ENCODE measurements around the gene KCNH3.
"Not testable (repeated sequence)": the region's sequence is repeated elsewhere in the genome, so short reads cannot be mapped to it uniquely, and the experiment has no call there.

Gene KCNH3

DNA sequence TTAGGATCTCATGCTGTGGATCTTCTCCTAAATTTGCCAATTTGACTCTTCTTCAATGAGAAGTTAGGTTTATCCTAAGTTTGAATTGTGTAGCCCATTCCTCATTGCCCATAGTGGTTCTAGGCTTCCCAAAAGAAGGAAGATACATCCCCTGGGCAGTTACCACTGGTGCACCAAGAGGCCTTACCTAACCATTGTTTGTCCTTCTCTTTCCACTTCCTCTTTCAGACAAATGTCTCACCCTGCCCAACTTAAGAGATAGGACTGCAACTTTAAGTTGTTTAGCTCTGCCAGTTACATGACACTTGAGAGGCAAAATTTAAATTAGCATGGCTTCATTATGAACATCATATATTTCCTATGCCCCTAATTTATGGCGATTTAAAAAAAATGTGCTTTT, 9.4 kb upstream of the KCNH3 start:
- DNase-seq (ENCODE audit: low read depth in 1 of 2, low spot score in 1 of 2) = peak; percentile 47 to 64
- no peak overlapping the region for H3K27ac ChIP-seq (replicated peaks)
- TF ChIP-seq GABPA (IDR thresholded peaks at IDR 0.05; ENCODE audit: low read depth) (no peak), SPI1 (IDR thresholded peaks at IDR 0.05; ENCODE audit: borderline replicate concordance, low read depth) (peak; percentile 99)
- H3K4me3 ChIP-seq (replicated peaks; ENCODE audit: insufficient read depth, low read length) = no peak overlapping the region
- H3K27me3 ChIP-seq (ENCODE audit: insufficient read depth, poor library complexity, severe bottlenecking) = no peaks in the 10 kb centered on the region

DNA sequence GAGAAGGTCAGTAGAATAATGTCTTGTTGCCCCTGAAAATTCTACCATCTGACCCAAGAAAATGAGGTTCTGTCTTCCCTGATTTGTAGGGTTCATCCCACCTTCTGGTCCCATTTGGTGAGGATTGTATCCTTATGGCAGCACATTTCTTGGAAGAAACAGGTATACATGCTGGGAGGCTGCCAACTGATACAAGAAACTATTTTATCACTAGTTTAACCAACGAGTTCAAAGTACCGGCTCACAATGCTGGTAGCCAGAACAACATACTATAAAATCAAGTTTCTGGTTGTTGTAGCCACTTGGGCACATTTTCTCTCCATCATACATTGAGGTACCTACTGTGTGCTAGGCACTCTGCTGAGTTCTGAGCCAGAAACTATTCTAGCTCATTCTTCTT, 7.1 kb upstream of the KCNH3 start:
- DNase-seq (ENCODE audit: low read depth in 1 of 2, low spot score in 1 of 2) = no peak
- Histone ChIP-seq H3K27me3 (ENCODE audit: insufficient read depth, poor library complexity, severe bottlenecking) (no peaks in the 10 kb centered on the region), H3K4me3 (replicated peaks; ENCODE audit: insufficient read depth, low read length) (no peak overlapping the region), H3K27ac (replicated peaks) (no peak overlapping the region)
- TF ChIP-seq POLR2AphosphoS5 (IDR thresholded peaks at IDR 0.05; ENCODE audit: low read depth) (no peak), SPI1 (IDR thresholded peaks at IDR 0.05; ENCODE audit: borderline replicate concordance, low read depth) (no peak)

- DNase-seq (ENCODE audit: low read depth in 1 of 2, low spot score in 1 of 2) = no peak
- Histone ChIP-seq H3K27ac (replicated peaks) (no peak overlapping the region), H3K4me3 (replicated peaks; ENCODE audit: insufficient read depth, low read length) (no peak overlapping the region), H3K27me3 (ENCODE audit: insufficient read depth, poor library complexity, severe bottlenecking) (peaks cover 6% of the 10 kb centered on the region)
- TF ChIP-seq SPI1 (IDR thresholded peaks at IDR 0.05; ENCODE audit: borderline replicate concordance, low read depth) (no peak), POLR2AphosphoS5 (IDR thresholded peaks at IDR 0.05; ENCODE audit: low read depth) (no peak), CTCF (IDR thresholded peaks at IDR 0.05; ENCODE audit: insufficient read depth, low read length) (no peak), GABPA (IDR thresholded peaks at IDR 0.05; ENCODE audit: low read depth) (no peak)
- TF ChIP-seq, protein P1, sequence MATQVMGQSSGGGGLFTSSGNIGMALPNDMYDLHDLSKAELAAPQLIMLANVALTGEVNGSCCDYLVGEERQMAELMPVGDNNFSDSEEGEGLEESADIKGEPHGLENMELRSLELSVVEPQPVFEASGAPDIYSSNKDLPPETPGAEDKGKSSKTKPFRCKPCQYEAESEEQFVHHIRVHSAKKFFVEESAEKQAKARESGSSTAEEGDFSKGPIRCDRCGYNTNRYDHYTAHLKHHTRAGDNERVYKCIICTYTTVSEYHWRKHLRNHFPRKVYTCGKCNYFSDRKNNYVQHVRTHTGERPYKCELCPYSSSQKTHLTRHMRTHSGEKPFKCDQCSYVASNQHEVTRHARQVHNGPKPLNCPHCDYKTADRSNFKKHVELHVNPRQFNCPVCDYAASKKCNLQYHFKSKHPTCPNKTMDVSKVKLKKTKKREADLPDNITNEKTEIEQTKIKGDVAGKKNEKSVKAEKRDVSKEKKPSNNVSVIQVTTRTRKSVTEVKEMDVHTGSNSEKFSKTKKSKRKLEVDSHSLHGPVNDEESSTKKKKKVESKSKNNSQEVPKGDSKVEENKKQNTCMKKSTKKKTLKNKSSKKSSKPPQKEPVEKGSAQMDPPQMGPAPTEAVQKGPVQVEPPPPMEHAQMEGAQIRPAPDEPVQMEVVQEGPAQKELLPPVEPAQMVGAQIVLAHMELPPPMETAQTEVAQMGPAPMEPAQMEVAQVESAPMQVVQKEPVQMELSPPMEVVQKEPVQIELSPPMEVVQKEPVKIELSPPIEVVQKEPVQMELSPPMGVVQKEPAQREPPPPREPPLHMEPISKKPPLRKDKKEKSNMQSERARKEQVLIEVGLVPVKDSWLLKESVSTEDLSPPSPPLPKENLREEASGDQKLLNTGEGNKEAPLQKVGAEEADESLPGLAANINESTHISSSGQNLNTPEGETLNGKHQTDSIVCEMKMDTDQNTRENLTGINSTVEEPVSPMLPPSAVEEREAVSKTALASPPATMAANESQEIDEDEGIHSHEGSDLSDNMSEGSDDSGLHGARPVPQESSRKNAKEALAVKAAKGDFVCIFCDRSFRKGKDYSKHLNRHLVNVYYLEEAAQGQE (IDR thresholded peaks at IDR 0.05; ENCODE audit: insufficient replicate concordance, low read depth) = no peak
These were observed 5.5 kb upstream of the KCNH3 start for GRCh38 chr12:49533331-49533730.

DNA sequence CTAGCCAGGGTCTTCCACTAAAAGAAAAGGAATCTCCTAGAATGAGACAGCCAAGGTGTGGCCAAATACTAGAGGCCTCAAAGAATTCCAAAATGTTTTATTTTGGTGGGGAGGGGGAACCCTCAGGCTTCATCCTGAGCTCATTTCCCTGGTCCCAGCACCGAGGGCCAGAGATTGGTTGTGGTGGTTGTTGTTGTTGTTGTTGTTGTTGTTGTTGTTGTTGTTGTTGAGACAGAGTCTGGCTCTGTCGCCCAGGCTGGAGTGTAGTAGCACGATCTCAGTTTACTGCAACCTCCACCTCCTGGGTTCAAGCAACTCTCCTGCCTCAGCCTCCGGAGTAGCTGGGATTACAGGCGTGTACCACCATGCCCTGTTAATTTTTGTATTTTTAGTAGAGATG, 4.7 kb upstream of the KCNH3 start:
- not testable (repeated sequence) for DNase-seq (ENCODE audit: low read depth in 1 of 2, low spot score in 1 of 2); H3K4me3 ChIP-seq (replicated peaks; ENCODE audit: insufficient read depth, low read length); H3K27ac ChIP-seq (replicated peaks)
- peaks cover 10% of the 10 kb centered on the region for H3K27me3 ChIP-seq (ENCODE audit: insufficient read depth, poor library complexity, severe bottlenecking)

GRCh38 chr12:49534731-49535278, 4.0 kb upstream of the KCNH3 start:
- Histone ChIP-seq H3K4me3 (replicated peaks; ENCODE audit: insufficient read depth, low read length) (no peak overlapping the region), H3K27me3 (ENCODE audit: insufficient read depth, poor library complexity, severe bottlenecking) (peaks cover 16% of the 10 kb centered on the region), H3K27ac (replicated peaks) (no peak overlapping the region)
- no peak for DNase-seq (ENCODE audit: low read depth in 1 of 2, low spot score in 1 of 2)
- no peak for TF ChIP-seq CTCF (IDR thresholded peaks at IDR 0.05; ENCODE audit: insufficient read depth, low read length)
- no peak for TF ChIP-seq POLR2AphosphoS5 (IDR thresholded peaks at IDR 0.05; ENCODE audit: low read depth)
- TF ChIP-seq GABPA (IDR thresholded peaks at IDR 0.05; ENCODE audit: low read depth) = no peak
- TF ChIP-seq SPI1 (IDR thresholded peaks at IDR 0.05; ENCODE audit: borderline replicate concordance, low read depth) = no peak
- TF ChIP-seq, protein P1 (IDR thresholded peaks at IDR 0.05; ENCODE audit: insufficient replicate concordance, low read depth) = no peak
